Measurements from ENCODE around the gene SESTD1.

SESTD1 gene

DNA sequence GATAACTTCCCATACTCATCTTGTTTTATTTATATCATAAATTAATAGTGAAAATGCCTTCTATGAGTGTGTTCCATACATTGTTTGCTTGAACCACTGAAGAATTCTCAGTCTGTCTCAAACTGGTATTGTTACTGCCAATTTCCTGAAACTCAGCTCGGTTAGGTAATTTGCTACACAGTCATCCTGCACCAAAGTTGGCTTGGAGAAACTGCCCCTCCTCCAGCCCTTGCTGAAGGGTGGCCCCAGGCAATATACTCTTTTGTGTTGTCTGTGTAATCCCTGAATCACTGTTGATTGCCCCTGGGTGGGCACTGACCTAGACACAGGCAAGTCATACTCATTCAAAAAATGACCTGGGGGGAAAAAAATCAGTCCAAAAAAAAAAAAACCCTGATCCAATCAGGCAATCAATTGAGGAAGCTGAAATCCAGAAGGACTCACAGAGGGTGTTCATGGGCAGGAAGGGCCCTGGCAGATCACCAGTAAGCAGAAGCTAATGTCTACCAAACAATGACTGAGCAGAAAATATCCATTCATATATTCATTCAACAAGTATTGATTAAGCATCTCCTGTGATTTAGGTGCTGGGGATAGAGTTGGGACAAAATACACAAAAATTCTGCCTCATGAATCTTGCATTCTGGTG, 3.8 kb upstream of the SESTD1 start:
- TF ChIP-seq, protein P1, sequence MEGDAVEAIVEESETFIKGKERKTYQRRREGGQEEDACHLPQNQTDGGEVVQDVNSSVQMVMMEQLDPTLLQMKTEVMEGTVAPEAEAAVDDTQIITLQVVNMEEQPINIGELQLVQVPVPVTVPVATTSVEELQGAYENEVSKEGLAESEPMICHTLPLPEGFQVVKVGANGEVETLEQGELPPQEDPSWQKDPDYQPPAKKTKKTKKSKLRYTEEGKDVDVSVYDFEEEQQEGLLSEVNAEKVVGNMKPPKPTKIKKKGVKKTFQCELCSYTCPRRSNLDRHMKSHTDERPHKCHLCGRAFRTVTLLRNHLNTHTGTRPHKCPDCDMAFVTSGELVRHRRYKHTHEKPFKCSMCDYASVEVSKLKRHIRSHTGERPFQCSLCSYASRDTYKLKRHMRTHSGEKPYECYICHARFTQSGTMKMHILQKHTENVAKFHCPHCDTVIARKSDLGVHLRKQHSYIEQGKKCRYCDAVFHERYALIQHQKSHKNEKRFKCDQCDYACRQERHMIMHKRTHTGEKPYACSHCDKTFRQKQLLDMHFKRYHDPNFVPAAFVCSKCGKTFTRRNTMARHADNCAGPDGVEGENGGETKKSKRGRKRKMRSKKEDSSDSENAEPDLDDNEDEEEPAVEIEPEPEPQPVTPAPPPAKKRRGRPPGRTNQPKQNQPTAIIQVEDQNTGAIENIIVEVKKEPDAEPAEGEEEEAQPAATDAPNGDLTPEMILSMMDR (IDR thresholded peaks at IDR 0.05; ENCODE audit: borderline replicate concordance, insufficient read depth, low read depth, low read length) = no peak

DNA sequence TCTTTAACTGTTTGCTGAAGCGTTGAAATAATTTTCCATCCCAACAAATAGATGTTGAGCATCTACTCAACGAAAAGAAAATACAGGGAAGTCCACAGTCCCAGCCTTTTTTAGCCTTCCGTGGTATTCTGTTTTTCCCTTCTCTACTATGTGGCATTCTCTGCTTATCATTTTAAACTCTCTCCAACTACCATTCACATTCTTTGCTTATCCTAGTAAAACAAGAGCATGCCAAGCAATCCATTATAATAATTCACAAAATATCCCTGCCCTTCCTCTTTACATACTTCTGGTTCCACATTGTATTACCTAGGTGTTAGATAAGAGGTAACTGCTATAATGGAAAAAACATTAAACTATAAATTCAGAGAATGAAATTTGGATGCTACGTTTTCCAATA, 1.6 kb upstream of the SESTD1 start:
- no peak overlapping the region for H3K4me3 ChIP-seq (ENCODE audit: low read depth, low read length)
- TF ChIP-seq, protein P1 (IDR thresholded peaks at IDR 0.05; ENCODE audit: borderline replicate concordance, insufficient read depth, low read depth, low read length) = no peak

More for the DNA sequence above, 3.8 kb upstream of the SESTD1 start:
- no peak overlapping the region for H3K4me3 ChIP-seq (ENCODE audit: low read depth, low read length)

DNA sequence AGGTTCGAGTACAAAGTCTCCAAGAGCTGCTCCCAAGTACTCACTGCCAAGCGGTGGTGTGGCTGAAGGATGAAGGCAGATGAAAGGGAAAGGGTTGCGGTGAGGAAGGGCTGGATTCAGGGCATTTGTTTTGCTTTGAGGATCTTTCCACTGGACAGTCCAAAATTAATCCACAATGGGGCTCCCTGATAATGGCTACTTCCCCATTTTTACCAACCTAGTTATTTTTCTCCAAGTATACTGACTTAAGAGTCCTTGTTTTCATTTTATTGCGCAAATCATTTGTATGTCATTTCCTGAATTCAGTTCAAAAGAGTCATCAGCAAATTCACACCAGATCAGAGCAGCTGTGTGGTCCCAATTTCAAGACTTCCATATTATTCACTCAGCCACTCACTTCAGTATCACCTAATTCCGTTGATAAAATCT, 464 bp upstream of the SESTD1 start:
- TF ChIP-seq, protein P1 (IDR thresholded peaks at IDR 0.05; ENCODE audit: borderline replicate concordance, insufficient read depth, low read depth, low read length) = no peak
- no peak overlapping the region for H3K4me3 ChIP-seq (ENCODE audit: low read depth, low read length)

DNA sequence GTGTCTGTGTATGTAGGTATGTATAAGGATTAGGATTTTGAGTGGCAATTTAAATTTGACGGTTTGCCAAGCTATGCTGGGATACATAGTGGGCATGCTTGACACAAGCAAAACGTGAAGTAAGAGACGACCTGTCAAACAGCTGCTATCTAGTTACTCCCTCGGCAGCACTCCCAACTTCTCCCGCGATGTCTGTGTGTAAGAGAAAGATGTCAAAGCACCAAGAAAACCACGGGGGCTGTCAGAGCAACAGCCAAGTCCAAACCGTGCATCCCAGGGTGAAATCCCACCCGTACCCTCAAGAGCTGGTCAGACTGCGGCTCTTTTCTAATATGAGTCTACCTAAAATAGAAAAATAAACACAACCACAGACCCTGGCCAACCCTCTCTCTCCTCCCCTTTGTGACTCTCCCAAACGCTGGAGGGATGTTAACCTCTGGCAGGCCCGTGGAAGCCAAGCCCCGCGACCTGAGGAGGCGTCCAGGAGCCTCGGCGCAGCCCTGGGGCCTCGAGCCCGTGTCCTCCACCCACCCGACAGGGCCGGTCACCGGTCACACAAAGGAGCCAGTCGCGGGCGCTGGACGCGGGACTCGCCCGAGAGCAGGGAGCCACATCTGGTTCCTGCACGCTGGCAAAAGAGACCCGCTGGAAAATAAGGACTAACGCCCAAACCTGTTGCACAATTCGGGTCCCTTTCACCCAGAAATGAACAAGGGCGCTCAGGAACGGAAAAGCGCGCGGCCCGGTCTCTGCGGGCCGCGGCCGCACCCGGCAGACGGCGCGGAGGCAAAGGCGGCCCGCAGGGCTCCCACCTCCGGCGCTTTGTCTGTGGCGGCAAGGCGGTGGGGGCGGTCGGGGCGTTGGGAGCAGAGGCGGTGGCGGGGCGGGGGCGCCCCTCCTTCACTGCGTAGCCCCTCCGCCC, 925 bp downstream of the SESTD1 start:
- peak overlapping the region; percentile 53 for H3K4me3 ChIP-seq (ENCODE audit: low read depth, low read length)
- TF ChIP-seq, protein P1 (IDR thresholded peaks at IDR 0.05; ENCODE audit: borderline replicate concordance, insufficient read depth, low read depth, low read length) = no peak

DNA sequence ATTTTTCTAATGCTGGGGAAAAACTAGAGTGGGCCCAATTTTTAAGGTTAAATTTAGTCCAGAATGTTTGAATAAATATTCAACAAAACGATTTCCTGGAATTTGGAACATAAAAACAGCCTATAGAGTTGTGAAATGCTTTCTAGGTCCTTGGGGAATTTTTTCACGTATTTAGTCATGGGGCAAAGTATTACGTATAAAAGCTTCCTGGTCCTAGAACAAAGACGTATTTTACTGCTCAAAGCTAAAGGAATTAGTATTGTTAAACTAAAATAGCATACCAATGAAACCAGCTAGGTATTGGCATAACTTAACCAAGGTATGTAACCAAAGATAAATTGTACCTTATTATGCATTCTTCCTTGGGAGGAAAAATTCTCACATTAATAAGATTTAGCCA, 1.6 kb downstream of the SESTD1 start:
- H3K4me3 ChIP-seq (ENCODE audit: low read depth, low read length) = peak overlapping the region; percentile 53
- TF ChIP-seq, protein P1 (IDR thresholded peaks at IDR 0.05; ENCODE audit: borderline replicate concordance, insufficient read depth, low read depth, low read length) = no peak

DNA sequence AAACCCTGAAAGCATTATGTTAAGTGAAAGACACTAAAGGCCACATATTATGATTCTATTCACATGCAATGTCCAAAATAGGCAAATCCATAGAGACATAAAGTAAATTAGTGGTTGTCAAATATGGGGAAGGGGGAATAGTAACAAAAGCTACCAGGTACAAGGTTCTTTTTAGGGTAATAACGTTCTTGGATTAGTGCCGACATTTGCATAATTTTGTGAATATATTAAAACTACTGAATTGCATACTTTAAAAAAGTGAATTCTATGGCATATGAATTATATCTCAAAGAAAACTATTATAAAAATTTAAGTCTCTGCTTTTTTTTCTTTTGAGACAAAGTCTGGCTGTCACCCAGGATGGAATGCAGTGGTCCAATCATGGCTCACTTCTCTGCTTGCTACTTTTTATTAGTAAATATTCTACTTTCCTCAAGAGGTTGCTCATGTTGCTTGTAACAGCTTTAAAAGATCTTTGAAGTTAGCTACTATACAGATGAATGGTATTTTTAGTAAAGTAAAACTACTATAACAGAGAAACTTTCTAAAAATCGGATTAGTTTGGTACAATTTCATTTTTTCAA, 2.5 kb downstream of the SESTD1 start:
- TF ChIP-seq, protein P1 (IDR thresholded peaks at IDR 0.05; ENCODE audit: borderline replicate concordance, insufficient read depth, low read depth, low read length) = no peak
- no peak overlapping the region for H3K4me3 ChIP-seq (ENCODE audit: low read depth, low read length)
